ENCODE data around the gene ATP6V0B. TPM values are rescaled to one million over a fixed set of nuclear protein-coding genes. Genes with fewer than 3 reads are reported as not detected.

ATP6V0B gene
- total RNA-seq, 2 donors from 2014 or later = 73.5 to 103 TPM

- WGBS, 2 donors = 84 to 91% methylated on average over 8 to 13 of the region's 13 CpGs
- TF ChIP-seq POLR2A (IDR thresholded peaks at IDR 0.05) = no peak
- TF ChIP-seq CTCF (IDR thresholded peaks at IDR 0.05) = no peak
- H3K36me3 ChIP-seq (replicated peaks in 1 of 2; ENCODE audit: insufficient read depth in 1 of 2, low read depth in 2 of 2) = no peaks in the 10 kb centered on the region
- peaks cover 39% of the 10 kb centered on the region for H3K4me1 ChIP-seq
- intact Hi-C loops (cut with DNase I) = loop anchor here (10.0 kb wide), 1 partner anchor 167 kb away; no protein-coding TSS in a partner anchor
- H3K27me3 ChIP-seq = no peaks in the 10 kb centered on the region
- H3K4me3 ChIP-seq = no peak overlapping the region
- no peaks in the 10 kb centered on the region for H3K9me3 ChIP-seq
- ATAC-seq (no peak), DNase-seq (no peak)
- no peak overlapping the region for H3K27ac ChIP-seq
Observed at GRCh38 chr1:43931711-43932660, 42.8 kb upstream of the ATP6V0B start.

- Histone ChIP-seq H3K27me3 (no peaks in the 10 kb centered on the region), H3K27ac (peak overlapping the region in 3 of 4 donors; percentile 7 to 60 (median 57)), H3K4me1 (peaks cover 45% of the 10 kb centered on the region), H3K9me3 (no peaks in the 10 kb centered on the region), H3K36me3 (replicated peaks in 1 of 2; ENCODE audit: insufficient read depth in 1 of 2, low read depth in 2 of 2) (no peaks in the 10 kb centered on the region), H3K4me3 (no peak overlapping the region)
- TF ChIP-seq POLR2A (IDR thresholded peaks at IDR 0.05) (no peak), CTCF (IDR thresholded peaks at IDR 0.05) (no peak)
- intact Hi-C loops (cut with DNase I) = loop anchor here (10.0 kb wide), 1 partner anchor 168 kb away; no protein-coding TSS in a partner anchor
- ATAC-seq (no peak), DNase-seq (no peak)
- 21 to 32% methylated on average over 6 to 8 of the region's 8 CpGs for WGBS, 2 donors
Observed at GRCh38 chr1:43932786-43933385, 41.9 kb upstream of the ATP6V0B start.

- 3 to 4% methylated on average over 27 to 41 of the region's 42 CpGs for WGBS, 2 donors
- Histone ChIP-seq H3K4me3 (no peak within 1 kb of the TSS), H3K27me3 (no peaks in the 10 kb centered on the region), H3K27ac (peak within 1 kb of the TSS; percentile 7 to 60 (median 42)), H3K4me1 (peaks cover 45% of the 10 kb centered on the region), H3K9me3 (no peaks in the 10 kb centered on the region), H3K36me3 (replicated peaks in 1 of 2; ENCODE audit: insufficient read depth in 1 of 2, low read depth in 2 of 2) (no peaks in the 10 kb centered on the region)
- ATAC-seq (peak; percentile 31), DNase-seq (peak; percentile 26 to 66 (median 52))
- intact Hi-C loops (cut with DNase I) = loop anchor here (10.0 kb wide), 1 partner anchor 169 kb away; no protein-coding TSS in a partner anchor
- no peak for TF ChIP-seq CTCF (IDR thresholded peaks at IDR 0.05)
- TF ChIP-seq POLR2A (IDR thresholded peaks at IDR 0.05) = peak in 2 of 3 donors; percentile 36 to 44
Observed at GRCh38 chr1:43933386-43934100, 41.2 kb upstream of the ATP6V0B start, which contains the start of gene ARTN. ARTN (plus strand) TSS chr1:43933801; CDS start chr1:43935657, 1,856 bp downstream.

- DNase-seq = peak; percentile 72 to 83 (median 80)
- 15 to 48% methylated on average over 7 to 12 of the region's 13 CpGs for WGBS, 2 donors
- TF ChIP-seq POLR2A (IDR thresholded peaks at IDR 0.05) (no peak), CTCF (IDR thresholded peaks at IDR 0.05) (peak; percentile 49 to 72 (median 61))
- intact Hi-C loops (cut with DNase I) = loop anchor here (10.0 kb wide), 1 partner anchor 170 kb away; no protein-coding TSS in a partner anchor
- ATAC-seq = peak; percentile 54
- peak overlapping the region; percentile 7 to 60 (median 42) for H3K27ac ChIP-seq
- no peaks in the 10 kb centered on the region for H3K27me3 ChIP-seq
- no peaks in the 10 kb centered on the region for H3K36me3 ChIP-seq (replicated peaks in 1 of 2; ENCODE audit: insufficient read depth in 1 of 2, low read depth in 2 of 2)
- no peaks in the 10 kb centered on the region for H3K9me3 ChIP-seq
- peaks cover 45% of the 10 kb centered on the region for H3K4me1 ChIP-seq
- H3K4me3 ChIP-seq = no peak overlapping the region
Observed at GRCh38 chr1:43934101-43934985, 40.4 kb upstream of the ATP6V0B start.

Measured in body of pancreas (tissue), 4 donors.